Neural cell (in vitro differentiated cells): Measurements from ENCODE around the gene TNFSF12. TPM values are rescaled to one million over a fixed set of nuclear protein-coding genes. Genes with fewer than 3 reads are reported as not detected.

Experiments used
- H2AFZ ChIP-seq: fragments of 200-600, 300-800 bp; sonication (generic), shearing (Covaris generic); 2 replicates; pipeline ENCODE4 v1.6.0; 2014; ENCODE audit warnings: low read depth, mild to moderate bottlenecking, antibody characterized with exemption, low read length, moderate library complexity
- H3F3A ChIP-seq: fragments of 200-600 bp; shearing (Covaris generic); 2 replicates; pipeline ENCODE4 v1.6.1; 2016; ENCODE audit warnings: mild to moderate bottlenecking, moderate library complexity, mixed read lengths, antibody characterized with exemption, low read length; ENCODE audit not compliant: insufficient read depth, poor library complexity, severe bottlenecking
- H3K27ac ChIP-seq: fragments of 200-600, 300-800 bp; sonication (generic), shearing (Covaris generic); 2 replicates; pipeline ENCODE4 v1.5.1; 2014; ENCODE audit warnings: mild to moderate bottlenecking, low read length, moderate library complexity
- H3K27me3 ChIP-seq: fragments of 300-800, 200-600 bp; sonication (generic), shearing (Covaris generic); 2 replicates; pipeline ENCODE4 v1.6.0; 2014; ENCODE audit warnings: mild to moderate bottlenecking, low read depth, low read length, moderate library complexity; ENCODE audit not compliant: insufficient read depth
- H3K36me3 ChIP-seq: fragments of 300-800, 200-600 bp; sonication (generic), shearing (Covaris generic); 2 replicates; pipeline ENCODE4 v1.5.1; 2014; ENCODE audit warnings: mild to moderate bottlenecking, antibody characterized with exemption, low read length, moderate library complexity; ENCODE audit not compliant: insufficient read depth
- H3K4me2 ChIP-seq: fragments of 300-800, 200-600 bp; sonication (generic), shearing (Covaris generic); 2 replicates; pipeline ENCODE4 v1.6.0; 2014; ENCODE audit warnings: mild to moderate bottlenecking, low read length
- H3K4me3 ChIP-seq: fragments of 300-800, 200-600 bp; sonication (generic), shearing (Covaris generic); 2 replicates; pipeline ENCODE4 v1.5.1; 2014; ENCODE audit warnings: mild to moderate bottlenecking, low read length, moderate library complexity
- H3K79me2 ChIP-seq: fragments of 200-600 bp; shearing (Covaris generic); replicated peaks from 2 replicates; pipeline ENCODE4 v1.6.0; 2014; ENCODE audit warnings: mild to moderate bottlenecking, low read length, moderate library complexity; ENCODE audit not compliant: insufficient read depth
- H3K9ac ChIP-seq: fragments of 300-800, 200-600 bp; sonication (generic), shearing (Covaris generic); 2 replicates; pipeline ENCODE4 v1.6.1; 2016; ENCODE audit warnings: mild to moderate bottlenecking, low read length, mixed read lengths
- H3K9me2 ChIP-seq: fragments of 200-600 bp; shearing (Covaris generic); 2 replicates; pipeline ENCODE4 v1.6.1; 2016; ENCODE audit warnings: mild to moderate bottlenecking, low read length, mixed read lengths; ENCODE audit not compliant: insufficient read depth
- H3K9me3 ChIP-seq: fragments of 200-600, 300-800 bp; sonication (generic), shearing (Covaris generic); 2 replicates; pipeline ENCODE4 v1.6.1; 2016; ENCODE audit warnings: mild to moderate bottlenecking, mixed run types, low read length, moderate library complexity, mixed read lengths
- H4K20me1 ChIP-seq: fragments of 200-600 bp; shearing (Covaris generic); 2 replicates; pipeline ENCODE4 v1.6.1; 2016; ENCODE audit warnings: mild to moderate bottlenecking, mixed run types; ENCODE audit not compliant: insufficient read depth
- CTCF ChIP-seq: fragments of 450-650 bp; IDR thresholded peaks from 2 replicates; pipeline ENCODE4 v1.5.1; 2014; ENCODE audit warnings: antibody characterized with exemption, mild to moderate bottlenecking, moderate library complexity; ENCODE audit not compliant: poor library complexity, severe bottlenecking
- EP300 ChIP-seq: fragments of 450-650 bp; conservative IDR thresholded peaks from 2 replicates; pipeline ENCODE4 v1.6.1; 2014; ENCODE audit warnings: antibody characterized with exemption, mild to moderate bottlenecking, moderate library complexity; ENCODE audit not compliant: poor library complexity, severe bottlenecking
- EZH2 ChIP-seq: fragments of 200-600, 300-800 bp; shearing (Covaris generic), sonication (generic); IDR thresholded peaks from 2 replicates; pipeline ENCODE4 v1.6.1; 2014; ENCODE audit warnings: antibody characterized with exemption, low read length, borderline replicate concordance, mild to moderate bottlenecking; ENCODE audit not compliant: insufficient read depth, poor library complexity, severe bottlenecking
- MXI1 ChIP-seq: fragments of 450-650 bp; conservative IDR thresholded peaks from 2 replicates; pipeline ENCODE4 v1.6.1; 2014; ENCODE audit warnings: antibody characterized with exemption, mild to moderate bottlenecking; ENCODE audit not compliant: poor library complexity, severe bottlenecking
- POLR2AphosphoS5 ChIP-seq: IDR thresholded peaks from 2 replicates; pipeline ENCODE4 v1.6.1; 2012
- RAD21 ChIP-seq: fragments of 450-650 bp; conservative IDR thresholded peaks from 2 replicates; pipeline ENCODE4 v1.6.1; 2014; ENCODE audit warnings: antibody characterized with exemption, mild to moderate bottlenecking, moderate library complexity
- REST ChIP-seq: IDR thresholded peaks from 2 replicates; pipeline ENCODE4 v1.6.1; 2012; ENCODE audit warnings: borderline replicate concordance
- SMC3 ChIP-seq: fragments of 450-650 bp; conservative IDR thresholded peaks from 2 replicates; pipeline ENCODE4 v1.6.1; 2014; ENCODE audit warnings: antibody characterized with exemption, mild to moderate bottlenecking, moderate library complexity; ENCODE audit not compliant: poor library complexity
- TAF1 ChIP-seq: IDR thresholded peaks from 2 replicates; pipeline ENCODE4 v1.6.1; 2012; ENCODE audit warnings: low read depth
- polyA plus RNA-seq: library from polyadenylated mRNA; depleted of rRNA; stranded (reverse); fragments of >200 nt; gene quantifications from 2 replicates; pipeline ENCODE4 v1.2.3, GENCODE V29; 2014

The TNFSF12 gene
- polyA plus RNA-seq, 1 donor from 2014 or later: not detected

- no peaks in the 10 kb centered on the region for H3K9me3 ChIP-seq
- TF ChIP-seq SMC3: no peak
- TF ChIP-seq REST: no peak
- TF ChIP-seq TAF1: no peak
- no peak for TF ChIP-seq EZH2
- TF ChIP-seq CTCF: no peak
- TF ChIP-seq MXI1: no peak
- no peak for TF ChIP-seq RAD21
- TF ChIP-seq EP300: no peak
- no peak for TF ChIP-seq POLR2AphosphoS5
- no peak overlapping the region for H2AFZ ChIP-seq
- no peak overlapping the region for H3K4me3 ChIP-seq
- H3K9ac ChIP-seq: no peak overlapping the region
- no peak overlapping the region for H3K4me2 ChIP-seq
- H3K79me2 ChIP-seq: no peaks in the 10 kb centered on the region
- H3K27me3 ChIP-seq: no peaks in the 10 kb centered on the region
- H3K9me2 ChIP-seq: no peaks in the 10 kb centered on the region
- no peak overlapping the region for H3K27ac ChIP-seq
- no peaks in the 10 kb centered on the region for H3F3A ChIP-seq
- H3K36me3 ChIP-seq: no peaks in the 10 kb centered on the region
- no peaks in the 10 kb centered on the region for H4K20me1 ChIP-seq
Measured at GRCh38 chr17:7541074-7541621, 7.7 kb upstream of the TNFSF12 start.

- Histone ChIP-seq H3K9me2 (no peaks in the 10 kb centered on the region), H3K79me2 (no peaks in the 10 kb centered on the region), H3K4me2 (no peak overlapping the region), H3K36me3 (no peaks in the 10 kb centered on the region), H3F3A (no peaks in the 10 kb centered on the region), H4K20me1 (no peaks in the 10 kb centered on the region), H3K27ac (no peak overlapping the region), H3K9me3 (no peaks in the 10 kb centered on the region), H3K9ac (no peak overlapping the region), H2AFZ (no peak overlapping the region), H3K4me3 (no peak overlapping the region), H3K27me3 (peaks cover 22% of the 10 kb centered on the region)
- TF ChIP-seq CTCF (no peak), EP300 (no peak), REST (no peak), EZH2 (no peak), RAD21 (no peak), SMC3 (no peak), POLR2AphosphoS5 (no peak), MXI1 (no peak), TAF1 (no peak)
Measured at GRCh38 chr17:7544911-7545310, 3.9 kb upstream of the TNFSF12 start.
